ENCODE data around the gene TEP1.

GRCh38 chr14:20388159-20388558 is 25.1 kb downstream of the TEP1 start:
- TF ChIP-seq POLR2A (IDR thresholded peaks at IDR 0.05) (no peak), CTCF (IDR thresholded peaks at IDR 0.05) (no peak), POLR2AphosphoS5 (IDR thresholded peaks at IDR 0.05) (no peak)
